NB4 (cell line): ENCODE data around the gene SDF4.

Experiments used
- POLR2A ChIP-seq: IDR thresholded peaks from 2 replicates; pipeline ENCODE4 v1.6.1; 2011; ENCODE audit warnings: mild to moderate bottlenecking; ENCODE audit not compliant: insufficient read length; ENCODE audit errors: extremely low read depth
- TF ChIP-seq, protein P1 (sequence below): IDR thresholded peaks from one replicate; pipeline ENCODE4 v1.5.1; 2012; ENCODE audit warnings: low read depth, low read length

DNA sequence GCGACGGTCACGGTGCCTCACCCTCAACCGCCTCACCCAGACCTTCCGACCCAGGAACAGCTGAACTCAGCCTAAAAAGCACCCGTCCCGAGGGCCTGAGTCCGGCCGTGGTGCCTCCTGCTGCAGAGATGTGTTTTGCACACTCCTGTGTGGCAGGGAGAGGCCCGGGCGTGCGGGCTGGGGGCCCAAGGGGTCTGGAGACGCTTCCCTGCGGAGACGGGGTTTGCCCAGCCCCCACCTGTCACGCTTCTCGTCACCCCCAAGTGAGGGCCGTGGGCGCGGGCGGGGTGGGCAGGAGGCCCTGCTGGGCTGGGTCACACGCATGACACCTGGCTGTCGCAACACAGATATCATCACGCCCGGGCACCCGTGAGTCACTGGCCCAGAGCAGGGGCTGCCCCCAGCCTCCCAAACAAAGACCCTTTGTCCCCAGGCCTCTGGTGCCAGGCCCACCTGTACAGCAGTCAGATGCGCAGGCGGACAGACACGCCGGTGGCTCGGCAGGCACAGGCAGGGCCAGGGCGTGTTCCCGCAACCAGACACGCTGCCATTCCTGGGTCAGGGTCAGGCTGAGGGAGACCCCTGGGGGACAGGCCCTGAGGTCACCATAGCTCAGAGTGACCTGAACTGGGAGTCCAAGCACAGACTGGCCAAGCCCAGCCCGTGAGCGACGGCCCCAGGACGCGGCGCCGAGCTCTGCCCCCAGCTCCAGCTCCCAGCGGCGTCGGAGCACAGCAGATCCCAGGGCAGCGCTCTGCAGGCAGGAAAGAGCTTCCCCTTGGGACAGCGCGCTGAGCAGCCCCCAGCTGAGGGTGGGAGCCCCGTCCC, 6.3 kb upstream of the SDF4 start:
- TF ChIP-seq, protein P1, sequence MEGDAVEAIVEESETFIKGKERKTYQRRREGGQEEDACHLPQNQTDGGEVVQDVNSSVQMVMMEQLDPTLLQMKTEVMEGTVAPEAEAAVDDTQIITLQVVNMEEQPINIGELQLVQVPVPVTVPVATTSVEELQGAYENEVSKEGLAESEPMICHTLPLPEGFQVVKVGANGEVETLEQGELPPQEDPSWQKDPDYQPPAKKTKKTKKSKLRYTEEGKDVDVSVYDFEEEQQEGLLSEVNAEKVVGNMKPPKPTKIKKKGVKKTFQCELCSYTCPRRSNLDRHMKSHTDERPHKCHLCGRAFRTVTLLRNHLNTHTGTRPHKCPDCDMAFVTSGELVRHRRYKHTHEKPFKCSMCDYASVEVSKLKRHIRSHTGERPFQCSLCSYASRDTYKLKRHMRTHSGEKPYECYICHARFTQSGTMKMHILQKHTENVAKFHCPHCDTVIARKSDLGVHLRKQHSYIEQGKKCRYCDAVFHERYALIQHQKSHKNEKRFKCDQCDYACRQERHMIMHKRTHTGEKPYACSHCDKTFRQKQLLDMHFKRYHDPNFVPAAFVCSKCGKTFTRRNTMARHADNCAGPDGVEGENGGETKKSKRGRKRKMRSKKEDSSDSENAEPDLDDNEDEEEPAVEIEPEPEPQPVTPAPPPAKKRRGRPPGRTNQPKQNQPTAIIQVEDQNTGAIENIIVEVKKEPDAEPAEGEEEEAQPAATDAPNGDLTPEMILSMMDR, result no peak
- no peak for TF ChIP-seq POLR2A
